Right renal cortex interstitium (tissue), 3 donors: ENCODE results near the gene GSTM2. TPM values are rescaled to one million over a fixed set of nuclear protein-coding genes. Genes with fewer than 3 reads are reported as not detected.
A peak's percentile ranks its signal among the peaks of the same experiment; 100 is the strongest.

Experiments
- DNase-seq, 3 donors: peaks; one replicate each; pipeline ENCODE4 v3.0.0-alpha.2; 2013; ENCODE audit warnings: low read depth in 3 of 3, low spot score in 2 of 3
- polyA plus RNA-seq, 3 donors: library from polyadenylated mRNA; unstranded; fragments of 120-200 nt; gene quantifications; one replicate each; pipeline ENCODE4 v1.2.1, GENCODE V29; 2013; ENCODE audit not compliant: insufficient read length in 3 of 3

GSTM2 gene
- 100 to 1,000 TPM; 150 to 219 (median 178) TPM for polyA plus RNA-seq

GRCh38 chr1:109667452-109668122 is at the start of gene GSTM2:
Gene GSTM2, plus strand, starts transcription at chr1:109668057. Its CDS starts 59 bp downstream, at chr1:109668116.
- peak in 1 of 3 donors; percentile 86 for DNase-seq

- DNase-seq = no peak
Measured at GRCh38 chr1:109618661-109619575, 48.9 kb upstream of the GSTM2 start.

- DNase-seq = no peak
Measured at GRCh38 chr1:109619576-109620400, 48.1 kb upstream of the GSTM2 start, which contains the start of the genes AMPD2 and GNAT2. Gene AMPD2, plus strand, starts transcription at chr1:109619837. Its CDS starts 1,339 bp downstream, at chr1:109621176. Gene GNAT2, minus strand, starts transcription at chr1:109619616. Its CDS starts 6,746 bp downstream, at chr1:109612870.

- DNase-seq = no peak
Measured at GRCh38 chr1:109620401-109620791, 47.5 kb upstream of the GSTM2 start.

GRCh38 chr1:109620841-109621286 is 47.0 kb upstream of the GSTM2 start:
- peak in 2 of 3 donors; percentile 84 to 88 for DNase-seq

- no peak for DNase-seq
Measured at GRCh38 chr1:109621379-109622136, 46.3 kb upstream of the GSTM2 start.

- DNase-seq = no peak
Measured at GRCh38 chr1:109622137-109622892, 45.5 kb upstream of the GSTM2 start.

GRCh38 chr1:109622895-109623294 is 45.0 kb upstream of the GSTM2 start:
- DNase-seq = no peak

- no peak for DNase-seq
Measured at GRCh38 chr1:109623601-109624161, 44.2 kb upstream of the GSTM2 start.

- no peak for DNase-seq
Measured at GRCh38 chr1:109624201-109625010, 43.5 kb upstream of the GSTM2 start.

GRCh38 chr1:109625176-109625575 is 42.7 kb upstream of the GSTM2 start:
- no peak for DNase-seq

GRCh38 chr1:109625601-109626560 is 42.0 kb upstream of the GSTM2 start:
- no peak for DNase-seq

GRCh38 chr1:109626682-109627408 is 41.0 kb upstream of the GSTM2 start:
- no peak for DNase-seq

- DNase-seq = no peak
Measured at GRCh38 chr1:109627692-109628399, 40.0 kb upstream of the GSTM2 start.

GRCh38 chr1:109628540-109629321 is 39.1 kb upstream of the GSTM2 start:
- DNase-seq = no peak
